K562 (cell line): Measurements from ENCODE around the gene PSMC4. TPM values are rescaled to one million over a fixed set of nuclear protein-coding genes. Genes with fewer than 3 reads are reported as not detected.

ENCODE experiments used
- BDP1 ChIP-seq: IDR thresholded peaks from 3 replicates; pipeline ENCODE4 v1.6.1; 2011; ENCODE audit not compliant: insufficient read length, insufficient read depth
- CCAR2 ChIP-seq: fragments of 200-400 bp; formaldehyde crosslinking; IDR thresholded peaks from 2 replicates; pipeline ENCODE4 v1.6.1; 2017; ENCODE audit warnings: mild to moderate bottlenecking, low read depth, low read length
- CEBPB ChIP-seq: fragments of 450-650 bp; IDR thresholded peaks from 2 replicates; pipeline ENCODE4 v1.6.1; 2016; ENCODE audit warnings: missing genetic modification characterization, missing compliant biosample characterization
- DNMT1 ChIP-seq: fragments of 450-650 bp; IDR thresholded peaks from 2 replicates; pipeline ENCODE4 v1.6.1; 2016; ENCODE audit warnings: antibody characterized with exemption, mild to moderate bottlenecking
- ELF2 ChIP-seq: fragments of 250-450 bp; sonication (Bioruptor Pico); IDR thresholded peaks from 2 replicates; pipeline ENCODE4 v1.5.0; 2021; ENCODE audit warnings: mild to moderate bottlenecking
- HEY1 ChIP-seq: fragments of 250-450 bp; sonication (Bioruptor Pico); IDR thresholded peaks from 2 replicates; pipeline ENCODE4 v1.5.0; 2020; ENCODE audit warnings: mild to moderate bottlenecking, moderate library complexity, borderline replicate concordance
- ILK ChIP-seq: fragments of 450-650 bp; IDR thresholded peaks from 2 replicates; pipeline ENCODE4 v1.6.1; 2016; ENCODE audit warnings: missing genetic modification characterization, low read depth, mild to moderate bottlenecking, missing compliant biosample characterization, moderate library complexity, borderline replicate concordance
- KLF16 ChIP-seq: IDR thresholded peaks from 2 replicates; pipeline ENCODE4 v1.6.1; 2016; ENCODE audit warnings: antibody characterized with exemption
- MTA3 ChIP-seq: fragments of 450-650 bp; formaldehyde crosslinking; IDR thresholded peaks from 2 replicates; pipeline ENCODE4 v1.6.1; 2017; ENCODE audit warnings: mild to moderate bottlenecking, borderline replicate concordance
- NFATC3 ChIP-seq: fragments of 450-650 bp; IDR thresholded peaks from 2 replicates; pipeline ENCODE4 v1.6.1; 2017; ENCODE audit warnings: mild to moderate bottlenecking
- NFIC ChIP-seq: fragments of 450-650 bp; IDR thresholded peaks from 2 replicates; pipeline ENCODE4 v1.6.1; 2017; ENCODE audit warnings: mild to moderate bottlenecking, inconsistent platforms
- POLR2H ChIP-seq: IDR thresholded peaks from 2 replicates; pipeline ENCODE4 v1.6.1; 2016; ENCODE audit warnings: missing genetic modification characterization, low read depth, mild to moderate bottlenecking, control low read depth, missing compliant biosample characterization, moderate library complexity
- SMARCC2 ChIP-seq: fragments of 450-650 bp; IDR thresholded peaks from 2 replicates; pipeline ENCODE4 v1.6.1; 2017; ENCODE audit warnings: antibody characterized with exemption, moderate library complexity, mild to moderate bottlenecking, low read depth
- STAT5A ChIP-seq: IDR thresholded peaks from 2 replicates; pipeline ENCODE4 v1.6.1; 2012; ENCODE audit warnings: low read length, inconsistent platforms, borderline replicate concordance
- ZFX ChIP-seq: sonication (generic); formaldehyde crosslinking; IDR thresholded peaks from 2 replicates; pipeline ENCODE4 v1.8.0; 2022; ENCODE audit warnings: mild to moderate bottlenecking, missing genetic modification reagents, moderate library complexity
- ZKSCAN1 ChIP-seq: fragments of 150-350 bp; IDR thresholded peaks from 2 replicates; pipeline ENCODE4 v1.6.1; 2016; ENCODE audit warnings: low read depth, low read length
- ZNF133 ChIP-seq: fragments of 250-450 bp; sonication (Bioruptor Pico); IDR thresholded peaks from 2 replicates; pipeline ENCODE4 v1.4.0; 2020; ENCODE audit warnings: mild to moderate bottlenecking
- polyA plus RNA-seq, 8 experiments: library from polyadenylated mRNA; depleted of rRNA in 4 of 8; stranded (reverse) in 5 of 8; unstranded in 3 of 8; fragments of >200 nt; fragmentation: Nextera tagmentation in 2 of 8; fragmentation: Illumina TruSeq in 1 of 8; extraction: Ambion mirVana in 2 of 8; extraction: Trizol in 1 of 8; gene quantifications; 2 replicates each; pipeline versions ENCODE4 v1.2.1 to v1.2.3, GENCODE V29; 2011 to 2014; ENCODE audit warnings: inconsistent platforms in 1 of 8, missing spikeins in 1 of 8
- total RNA-seq, 7 experiments: library from RNA; depleted of rRNA in 6 of 7; stranded (reverse); fragments of >200 nt in 6 of 7; fragmentation: Illumina TruSeq in 2 of 7; extraction: Trizol in 2 of 7; gene quantifications; 2 replicates each; pipeline versions ENCODE4 v1.2.1 to v1.2.3, GENCODE V29; 2011 to 2021; ENCODE audit warnings: low replicate concordance in 1 of 7
- TF ChIP-seq, protein P1 (sequence below): fragments of 450-650 bp; IDR thresholded peaks from 2 replicates; pipeline ENCODE4 v1.6.1; 2014; ENCODE audit warnings: low read depth, mild to moderate bottlenecking, moderate library complexity, borderline replicate concordance
- TF ChIP-seq, protein P2 (sequence below): fragments of 250-450 bp; sonication (Bioruptor Pico); IDR thresholded peaks from 2 replicates; pipeline ENCODE4 v1.5.0; 2022; ENCODE audit warnings: mild to moderate bottlenecking
- TF ChIP-seq, protein P3 (sequence below), 2 experiments: IDR thresholded peaks; 2 replicates each; pipeline ENCODE4 v1.6.1; 2012; ENCODE audit warnings: improper control_type of control experiment in 2 of 2, low read depth in 2 of 2, low read length in 2 of 2, borderline replicate concordance in 1 of 2
- TF ChIP-seq, protein P4 (sequence below): fragments of 250-450 bp; sonication (Bioruptor Pico); IDR thresholded peaks from 2 replicates; pipeline ENCODE4 v1.9.0; 2021; ENCODE audit warnings: mild to moderate bottlenecking, inconsistent platforms

PSMC4 gene
- total and polyA plus RNA-seq, 9 of the 15 experiments (the other 6 are each of a cell fraction or from before 2014, with no cell fraction given) = 45.9 to 475 (median 142) TPM

DNA sequence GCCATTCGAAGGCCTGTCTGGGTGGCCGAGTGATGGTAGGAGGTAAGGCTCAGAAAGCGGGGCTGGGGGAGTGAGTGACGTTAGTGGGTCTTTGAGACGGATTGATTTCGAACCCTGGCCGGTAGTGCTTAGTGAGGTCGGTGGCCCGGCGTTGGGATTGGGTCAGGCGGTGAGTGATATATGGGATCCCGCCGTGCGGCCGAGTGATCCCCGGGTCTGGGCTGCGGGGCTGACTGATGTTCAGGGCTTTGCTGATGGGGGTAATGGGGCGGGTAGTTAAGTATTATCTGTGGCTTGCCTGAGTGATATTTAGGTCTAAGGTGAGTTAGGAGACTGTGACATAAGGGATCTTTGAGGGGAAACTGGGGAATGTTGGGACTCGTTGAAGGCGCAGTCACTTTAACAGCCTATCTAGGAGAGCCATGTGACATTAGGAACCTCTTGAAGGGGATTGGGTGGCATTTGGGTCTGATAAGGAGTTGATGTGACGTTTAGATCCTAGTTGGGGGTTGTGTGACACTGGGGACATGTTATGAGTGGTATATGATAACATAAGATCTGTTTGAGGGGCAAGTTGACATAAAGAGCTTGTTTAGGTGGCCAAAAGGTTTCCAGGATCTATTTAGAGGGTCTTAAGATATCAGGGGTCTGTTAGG lies 543 bp downstream of the PSMC4 start (continued):
- TF ChIP-seq, protein P1, sequence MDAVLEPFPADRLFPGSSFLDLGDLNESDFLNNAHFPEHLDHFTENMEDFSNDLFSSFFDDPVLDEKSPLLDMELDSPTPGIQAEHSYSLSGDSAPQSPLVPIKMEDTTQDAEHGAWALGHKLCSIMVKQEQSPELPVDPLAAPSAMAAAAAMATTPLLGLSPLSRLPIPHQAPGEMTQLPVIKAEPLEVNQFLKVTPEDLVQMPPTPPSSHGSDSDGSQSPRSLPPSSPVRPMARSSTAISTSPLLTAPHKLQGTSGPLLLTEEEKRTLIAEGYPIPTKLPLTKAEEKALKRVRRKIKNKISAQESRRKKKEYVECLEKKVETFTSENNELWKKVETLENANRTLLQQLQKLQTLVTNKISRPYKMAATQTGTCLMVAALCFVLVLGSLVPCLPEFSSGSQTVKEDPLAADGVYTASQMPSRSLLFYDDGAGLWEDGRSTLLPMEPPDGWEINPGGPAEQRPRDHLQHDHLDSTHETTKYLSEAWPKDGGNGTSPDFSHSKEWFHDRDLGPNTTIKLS = no peak
- TF ChIP-seq NFATC3 (no peak), CEBPB (tag) (no peak), ZKSCAN1 (no peak), KLF16 (no peak), MTA3 (no peak), ZFX (CRISPR knock-in tag) (peak; percentile 47; the same call in 1 of the 2 replicates), ELF2 (no peak; the same call in 1 of the 2 replicates), HEY1 (CRISPR knock-in tag) (no peak), STAT5A (no peak), BDP1 (no peak), POLR2H (no peak), SMARCC2 (no peak), NFIC (0 out of 2 replicates have a peak, but pooled peaks have one; percentile 5), CCAR2 (no peak), ILK (tag) (no peak), DNMT1 (no peak), ZNF133 (CRISPR knock-in tag) (no peak)
- TF ChIP-seq, protein P2, sequence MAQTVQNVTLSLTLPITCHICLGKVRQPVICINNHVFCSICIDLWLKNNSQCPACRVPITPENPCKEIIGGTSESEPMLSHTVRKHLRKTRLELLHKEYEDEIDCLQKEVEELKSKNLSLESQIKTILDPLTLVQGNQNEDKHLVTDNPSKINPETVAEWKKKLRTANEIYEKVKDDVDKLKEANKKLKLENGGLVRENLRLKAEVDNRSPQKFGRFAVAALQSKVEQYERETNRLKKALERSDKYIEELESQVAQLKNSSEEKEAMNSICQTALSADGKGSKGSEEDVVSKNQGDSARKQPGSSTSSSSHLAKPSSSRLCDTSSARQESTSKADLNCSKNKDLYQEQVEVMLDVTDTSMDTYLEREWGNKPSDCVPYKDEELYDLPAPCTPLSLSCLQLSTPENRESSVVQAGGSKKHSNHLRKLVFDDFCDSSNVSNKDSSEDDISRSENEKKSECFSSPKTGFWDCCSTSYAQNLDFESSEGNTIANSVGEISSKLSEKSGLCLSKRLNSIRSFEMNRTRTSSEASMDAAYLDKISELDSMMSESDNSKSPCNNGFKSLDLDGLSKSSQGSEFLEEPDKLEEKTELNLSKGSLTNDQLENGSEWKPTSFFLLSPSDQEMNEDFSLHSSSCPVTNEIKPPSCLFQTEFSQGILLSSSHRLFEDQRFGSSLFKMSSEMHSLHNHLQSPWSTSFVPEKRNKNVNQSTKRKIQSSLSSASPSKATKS = no peak
- TF ChIP-seq, protein P3, sequence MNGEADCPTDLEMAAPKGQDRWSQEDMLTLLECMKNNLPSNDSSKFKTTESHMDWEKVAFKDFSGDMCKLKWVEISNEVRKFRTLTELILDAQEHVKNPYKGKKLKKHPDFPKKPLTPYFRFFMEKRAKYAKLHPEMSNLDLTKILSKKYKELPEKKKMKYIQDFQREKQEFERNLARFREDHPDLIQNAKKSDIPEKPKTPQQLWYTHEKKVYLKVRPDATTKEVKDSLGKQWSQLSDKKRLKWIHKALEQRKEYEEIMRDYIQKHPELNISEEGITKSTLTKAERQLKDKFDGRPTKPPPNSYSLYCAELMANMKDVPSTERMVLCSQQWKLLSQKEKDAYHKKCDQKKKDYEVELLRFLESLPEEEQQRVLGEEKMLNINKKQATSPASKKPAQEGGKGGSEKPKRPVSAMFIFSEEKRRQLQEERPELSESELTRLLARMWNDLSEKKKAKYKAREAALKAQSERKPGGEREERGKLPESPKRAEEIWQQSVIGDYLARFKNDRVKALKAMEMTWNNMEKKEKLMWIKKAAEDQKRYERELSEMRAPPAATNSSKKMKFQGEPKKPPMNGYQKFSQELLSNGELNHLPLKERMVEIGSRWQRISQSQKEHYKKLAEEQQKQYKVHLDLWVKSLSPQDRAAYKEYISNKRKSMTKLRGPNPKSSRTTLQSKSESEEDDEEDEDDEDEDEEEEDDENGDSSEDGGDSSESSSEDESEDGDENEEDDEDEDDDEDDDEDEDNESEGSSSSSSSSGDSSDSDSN (IDR thresholded peaks at IDR 0.05; ENCODE audit: borderline replicate concordance in 1 of 2, low read depth in 2 of 2, low read length in 2 of 2) = no peak
- TF ChIP-seq, protein P4, sequence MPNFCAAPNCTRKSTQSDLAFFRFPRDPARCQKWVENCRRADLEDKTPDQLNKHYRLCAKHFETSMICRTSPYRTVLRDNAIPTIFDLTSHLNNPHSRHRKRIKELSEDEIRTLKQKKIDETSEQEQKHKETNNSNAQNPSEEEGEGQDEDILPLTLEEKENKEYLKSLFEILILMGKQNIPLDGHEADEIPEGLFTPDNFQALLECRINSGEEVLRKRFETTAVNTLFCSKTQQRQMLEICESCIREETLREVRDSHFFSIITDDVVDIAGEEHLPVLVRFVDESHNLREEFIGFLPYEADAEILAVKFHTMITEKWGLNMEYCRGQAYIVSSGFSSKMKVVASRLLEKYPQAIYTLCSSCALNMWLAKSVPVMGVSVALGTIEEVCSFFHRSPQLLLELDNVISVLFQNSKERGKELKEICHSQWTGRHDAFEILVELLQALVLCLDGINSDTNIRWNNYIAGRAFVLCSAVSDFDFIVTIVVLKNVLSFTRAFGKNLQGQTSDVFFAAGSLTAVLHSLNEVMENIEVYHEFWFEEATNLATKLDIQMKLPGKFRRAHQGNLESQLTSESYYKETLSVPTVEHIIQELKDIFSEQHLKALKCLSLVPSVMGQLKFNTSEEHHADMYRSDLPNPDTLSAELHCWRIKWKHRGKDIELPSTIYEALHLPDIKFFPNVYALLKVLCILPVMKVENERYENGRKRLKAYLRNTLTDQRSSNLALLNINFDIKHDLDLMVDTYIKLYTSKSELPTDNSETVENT (CRISPR knock-in tag) = no peak
